Panc1 (cell line): Measurements from ENCODE around the gene WFDC5.

Experiments used
- POLR2AphosphoS5 ChIP-seq: IDR thresholded peaks from 2 replicates; pipeline ENCODE4 v1.6.1; 2012; ENCODE audit warnings: mild to moderate bottlenecking, low read depth, low read length, moderate library complexity
- SIN3A ChIP-seq: IDR thresholded peaks from 2 replicates; pipeline ENCODE4 v1.6.1; 2012; ENCODE audit warnings: low read depth, mild to moderate bottlenecking, low read length, moderate library complexity, borderline replicate concordance; ENCODE audit not compliant: insufficient read depth
- TCF7L2 ChIP-seq: IDR thresholded peaks from 2 replicates; pipeline ENCODE4 v1.6.1; 2011; ENCODE audit warnings: mild to moderate bottlenecking, low read depth, low read length, inconsistent platforms
- TF ChIP-seq, protein P1 (sequence below): fragments of 450-650 bp; IDR thresholded peaks from 2 replicates; pipeline ENCODE4 v1.5.1; 2017; ENCODE audit warnings: mild to moderate bottlenecking
- TF ChIP-seq, protein P2 (sequence below), 2 experiments: IDR thresholded peaks; 2 replicates each; pipeline ENCODE4 v1.6.1; 2011 to 2012; ENCODE audit warnings: low read depth in 2 of 2, control low read depth in 1 of 2, low read length in 1 of 2, mild to moderate bottlenecking in 1 of 2, moderate library complexity in 1 of 2; ENCODE audit not compliant: insufficient read depth in 1 of 2

DNA sequence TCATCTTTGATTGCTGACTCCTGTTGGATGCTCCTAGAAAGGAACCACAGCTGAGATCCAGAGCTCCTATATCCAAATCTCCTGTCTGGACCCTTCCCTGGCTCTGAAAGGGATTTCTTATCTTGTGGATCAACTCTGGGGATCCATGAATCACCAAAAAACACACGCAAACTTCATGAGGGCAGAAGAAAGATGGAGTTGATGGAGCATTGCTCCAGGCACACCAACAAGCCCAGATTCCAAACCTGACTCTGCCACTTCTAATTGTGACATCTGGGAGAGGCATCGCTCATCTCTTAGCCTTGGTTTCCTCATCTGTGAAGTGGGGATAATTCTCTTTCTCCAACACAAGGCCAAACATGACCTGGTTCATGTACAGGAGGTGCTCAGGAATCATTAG, 20.8 kb downstream of the WFDC5 start:
- TF ChIP-seq, protein P1, sequence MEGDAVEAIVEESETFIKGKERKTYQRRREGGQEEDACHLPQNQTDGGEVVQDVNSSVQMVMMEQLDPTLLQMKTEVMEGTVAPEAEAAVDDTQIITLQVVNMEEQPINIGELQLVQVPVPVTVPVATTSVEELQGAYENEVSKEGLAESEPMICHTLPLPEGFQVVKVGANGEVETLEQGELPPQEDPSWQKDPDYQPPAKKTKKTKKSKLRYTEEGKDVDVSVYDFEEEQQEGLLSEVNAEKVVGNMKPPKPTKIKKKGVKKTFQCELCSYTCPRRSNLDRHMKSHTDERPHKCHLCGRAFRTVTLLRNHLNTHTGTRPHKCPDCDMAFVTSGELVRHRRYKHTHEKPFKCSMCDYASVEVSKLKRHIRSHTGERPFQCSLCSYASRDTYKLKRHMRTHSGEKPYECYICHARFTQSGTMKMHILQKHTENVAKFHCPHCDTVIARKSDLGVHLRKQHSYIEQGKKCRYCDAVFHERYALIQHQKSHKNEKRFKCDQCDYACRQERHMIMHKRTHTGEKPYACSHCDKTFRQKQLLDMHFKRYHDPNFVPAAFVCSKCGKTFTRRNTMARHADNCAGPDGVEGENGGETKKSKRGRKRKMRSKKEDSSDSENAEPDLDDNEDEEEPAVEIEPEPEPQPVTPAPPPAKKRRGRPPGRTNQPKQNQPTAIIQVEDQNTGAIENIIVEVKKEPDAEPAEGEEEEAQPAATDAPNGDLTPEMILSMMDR = no peak
- TF ChIP-seq POLR2AphosphoS5 (no peak), TCF7L2 (no peak), SIN3A (no peak)
- TF ChIP-seq, protein P2, sequence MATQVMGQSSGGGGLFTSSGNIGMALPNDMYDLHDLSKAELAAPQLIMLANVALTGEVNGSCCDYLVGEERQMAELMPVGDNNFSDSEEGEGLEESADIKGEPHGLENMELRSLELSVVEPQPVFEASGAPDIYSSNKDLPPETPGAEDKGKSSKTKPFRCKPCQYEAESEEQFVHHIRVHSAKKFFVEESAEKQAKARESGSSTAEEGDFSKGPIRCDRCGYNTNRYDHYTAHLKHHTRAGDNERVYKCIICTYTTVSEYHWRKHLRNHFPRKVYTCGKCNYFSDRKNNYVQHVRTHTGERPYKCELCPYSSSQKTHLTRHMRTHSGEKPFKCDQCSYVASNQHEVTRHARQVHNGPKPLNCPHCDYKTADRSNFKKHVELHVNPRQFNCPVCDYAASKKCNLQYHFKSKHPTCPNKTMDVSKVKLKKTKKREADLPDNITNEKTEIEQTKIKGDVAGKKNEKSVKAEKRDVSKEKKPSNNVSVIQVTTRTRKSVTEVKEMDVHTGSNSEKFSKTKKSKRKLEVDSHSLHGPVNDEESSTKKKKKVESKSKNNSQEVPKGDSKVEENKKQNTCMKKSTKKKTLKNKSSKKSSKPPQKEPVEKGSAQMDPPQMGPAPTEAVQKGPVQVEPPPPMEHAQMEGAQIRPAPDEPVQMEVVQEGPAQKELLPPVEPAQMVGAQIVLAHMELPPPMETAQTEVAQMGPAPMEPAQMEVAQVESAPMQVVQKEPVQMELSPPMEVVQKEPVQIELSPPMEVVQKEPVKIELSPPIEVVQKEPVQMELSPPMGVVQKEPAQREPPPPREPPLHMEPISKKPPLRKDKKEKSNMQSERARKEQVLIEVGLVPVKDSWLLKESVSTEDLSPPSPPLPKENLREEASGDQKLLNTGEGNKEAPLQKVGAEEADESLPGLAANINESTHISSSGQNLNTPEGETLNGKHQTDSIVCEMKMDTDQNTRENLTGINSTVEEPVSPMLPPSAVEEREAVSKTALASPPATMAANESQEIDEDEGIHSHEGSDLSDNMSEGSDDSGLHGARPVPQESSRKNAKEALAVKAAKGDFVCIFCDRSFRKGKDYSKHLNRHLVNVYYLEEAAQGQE (IDR thresholded peaks at IDR 0.05; ENCODE audit: insufficient read depth in 1 of 2, low read depth in 2 of 2, low read length in 1 of 2) = no peak
